Activated CD8-positive, alpha-beta memory T cell treated with anti-CD3 and anti-CD28 coated beads for 4 hours (primary cell): ENCODE measurements around the gene DXO.

ENCODE experiments used
- DNase-seq, 2 donors: peaks; one replicate each; pipeline ENCODE4 v3.0.0-alpha.2; 2020; ENCODE audit warnings: low read depth in 2 of 2

The DXO gene

DNA sequence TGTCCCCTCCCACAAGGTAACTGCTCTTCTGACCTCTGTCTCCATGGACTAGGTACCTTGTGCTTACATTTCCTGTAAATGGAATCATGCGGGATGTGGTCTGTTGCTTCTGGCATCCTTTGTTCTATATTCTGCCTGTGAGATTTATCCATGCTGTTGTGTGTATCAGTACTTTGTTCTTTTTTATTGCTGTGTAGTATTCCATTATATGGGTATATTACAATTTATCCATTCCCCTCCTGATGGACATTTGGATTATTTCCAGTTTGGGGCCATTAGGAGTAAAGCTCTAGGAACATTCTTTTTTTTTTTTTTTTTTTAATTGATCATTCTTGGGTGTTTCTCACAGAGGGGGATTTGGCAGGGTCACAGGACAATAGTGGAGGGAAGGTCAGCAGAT lies 41.0 kb downstream of the DXO start:
- DNase-seq: no peak

DNA sequence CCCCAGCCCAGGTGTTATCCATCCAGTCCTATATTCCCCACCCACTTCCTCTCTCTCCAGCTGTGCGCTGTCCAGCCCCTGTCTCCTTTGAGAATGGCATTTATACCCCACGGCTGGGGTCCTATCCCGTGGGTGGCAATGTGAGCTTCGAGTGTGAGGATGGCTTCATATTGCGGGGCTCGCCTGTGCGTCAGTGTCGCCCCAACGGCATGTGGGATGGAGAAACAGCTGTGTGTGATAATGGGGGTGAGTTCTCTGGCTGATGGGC lies 43.3 kb downstream of the DXO start:
- DNase-seq: no peak

DNA sequence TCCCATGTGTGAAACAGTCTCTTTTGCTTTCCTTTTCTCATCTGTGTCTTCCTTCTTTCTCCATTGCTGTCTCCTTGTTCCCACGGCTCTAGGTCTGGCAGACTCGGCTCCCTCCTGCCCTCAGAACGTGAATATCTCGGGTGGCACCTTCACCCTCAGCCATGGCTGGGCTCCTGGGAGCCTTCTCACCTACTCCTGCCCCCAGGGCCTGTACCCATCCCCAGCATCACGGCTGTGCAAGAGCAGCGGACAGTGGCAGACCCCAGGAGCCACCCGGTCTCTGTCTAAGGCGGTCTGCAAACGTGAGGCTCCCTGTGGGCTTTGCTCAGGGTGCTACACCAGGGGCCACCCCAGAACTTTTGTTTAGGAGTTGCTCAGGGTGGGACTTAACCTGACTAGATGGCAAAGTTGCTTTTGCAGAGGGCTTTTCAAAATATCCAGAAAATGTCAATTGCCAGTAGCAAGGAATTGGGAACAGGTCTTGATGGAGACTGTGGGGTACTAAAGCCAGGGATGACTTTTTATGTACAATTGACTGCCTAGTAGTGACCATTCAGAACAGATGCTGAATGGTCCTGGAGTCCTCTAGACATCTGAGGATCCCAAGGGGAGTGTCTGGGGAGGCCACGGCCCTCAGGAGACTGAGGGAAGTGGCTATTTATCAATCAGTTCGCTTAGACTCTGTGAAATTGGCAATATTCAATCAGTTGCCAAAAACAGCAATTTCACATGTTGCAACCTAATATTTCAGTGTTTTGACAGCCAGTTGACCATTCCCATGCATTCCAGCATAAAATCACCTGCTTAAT lies 43.9 kb downstream of the DXO start:
- no peak for DNase-seq

DNA sequence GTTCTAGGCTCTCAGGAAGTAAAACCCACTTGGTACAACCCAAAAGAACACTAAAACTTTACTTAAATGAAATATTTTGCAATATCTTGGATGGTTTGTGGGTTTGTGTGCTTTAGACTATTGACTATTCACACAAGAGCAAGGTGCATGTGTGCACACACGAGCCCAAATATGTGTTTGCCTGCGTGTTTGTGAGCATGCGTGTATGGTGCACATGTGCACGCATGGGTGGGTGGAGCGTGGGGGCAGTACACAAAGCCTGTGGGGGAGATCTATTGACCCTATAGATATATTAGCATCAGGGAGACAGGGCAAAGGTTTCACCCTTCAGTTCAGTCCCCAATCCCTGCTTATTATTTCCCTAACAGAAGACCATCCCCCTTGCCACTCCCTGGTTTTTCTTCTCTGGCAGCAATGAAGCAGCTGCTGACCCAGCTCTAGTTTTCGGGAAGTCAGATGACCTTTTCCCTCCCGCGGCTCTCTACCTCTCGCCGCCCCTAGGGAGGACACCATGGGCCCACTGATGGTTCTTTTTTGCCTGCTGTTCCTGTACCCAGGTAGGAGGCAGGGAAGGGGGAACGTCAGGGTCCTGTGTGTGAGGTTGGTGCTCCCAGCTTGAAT lies 44.6 kb downstream of the DXO start, which contains the start of gene C2:
TSS of gene C2 (plus strand) at position 476 of the 621 bp plus-strand sequence. CDS start at position 512, 36 bp downstream.
- no peak for DNase-seq

DNA sequence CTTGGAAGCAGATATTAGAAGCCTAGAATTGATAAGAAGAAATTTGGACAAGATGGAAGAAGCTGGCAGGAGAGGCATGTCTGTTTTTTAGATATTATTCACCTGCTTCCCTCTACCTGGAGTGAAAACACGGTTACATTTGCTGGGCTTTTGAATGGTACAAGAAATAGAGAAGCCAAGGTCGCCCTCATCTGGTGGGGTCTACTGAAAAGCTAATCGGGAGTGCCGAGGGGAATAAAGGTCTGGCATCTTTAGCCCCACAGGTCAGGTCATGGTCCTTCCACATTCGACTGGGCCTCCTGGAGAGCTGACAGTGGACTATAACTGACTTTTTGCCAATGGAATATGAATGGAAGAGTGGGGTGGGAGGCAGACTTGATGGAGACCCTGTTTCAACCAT lies 49.0 kb downstream of the DXO start:
- no peak for DNase-seq

DNA sequence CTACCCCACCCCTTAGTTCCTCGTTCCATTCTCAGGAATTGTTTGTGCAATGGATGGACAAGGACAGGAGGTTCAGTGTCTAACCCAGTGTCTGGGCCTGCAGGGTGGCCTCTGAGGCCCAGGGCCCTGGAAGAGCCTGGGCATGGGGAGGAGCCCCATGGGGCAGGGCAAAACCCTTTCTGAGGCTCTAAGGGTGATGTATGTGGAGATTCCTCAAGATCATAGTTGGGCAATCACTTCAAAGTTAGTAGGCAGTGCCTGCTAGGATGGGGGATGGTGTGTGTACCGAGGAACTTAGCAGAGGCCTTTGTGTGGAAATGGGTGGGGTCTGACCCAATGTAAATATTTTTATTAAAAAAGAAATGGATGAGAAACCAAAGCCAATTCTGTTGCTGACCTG lies 51.1 kb downstream of the DXO start:
- DNase-seq: no peak
